ENCODE measurements around the gene PTCD3.

The PTCD3 gene

GRCh38 chr2:86105252-86105968, 625 bp upstream of the PTCD3 start, which contains the start of gene POLR1A:
Gene POLR1A (minus strand): TSS chr2:86105886. CDS start chr2:86105776, 110 bp downstream.
- TF ChIP-seq CTCF (IDR thresholded peaks at IDR 0.05; ENCODE audit: low read depth, low read length): 0 out of 2 replicates have a peak, but pooled peaks have one; percentile 0
- peak; percentile 85 for DNase-seq (ENCODE audit: extremely low read depth, low read depth)

- no peak for DNase-seq (ENCODE audit: extremely low read depth, low read depth)
- TF ChIP-seq CTCF (IDR thresholded peaks at IDR 0.05; ENCODE audit: low read depth, low read length): no peak
These were observed 996 bp downstream of the PTCD3 start for GRCh38 chr2:86107031-86107430.

- no peak for DNase-seq (ENCODE audit: extremely low read depth, low read depth)
- TF ChIP-seq CTCF (IDR thresholded peaks at IDR 0.05; ENCODE audit: low read depth, low read length): no peak
These were observed 12.1 kb downstream of the PTCD3 start for GRCh38 chr2:86118130-86118529.

- no peak for DNase-seq (ENCODE audit: extremely low read depth, low read depth)
- no peak for TF ChIP-seq CTCF (IDR thresholded peaks at IDR 0.05; ENCODE audit: low read depth, low read length)
These were observed 17.4 kb downstream of the PTCD3 start for GRCh38 chr2:86123328-86123925.

- no peak for TF ChIP-seq CTCF (IDR thresholded peaks at IDR 0.05; ENCODE audit: low read depth, low read length)
- DNase-seq (ENCODE audit: extremely low read depth, low read depth): no peak
These were observed 18.6 kb downstream of the PTCD3 start for GRCh38 chr2:86124683-86125082.

GRCh38 chr2:86134709-86135108, 28.7 kb downstream of the PTCD3 start:
- TF ChIP-seq CTCF (IDR thresholded peaks at IDR 0.05; ENCODE audit: low read depth, low read length): no peak
- DNase-seq (ENCODE audit: extremely low read depth, low read depth): no peak

- TF ChIP-seq CTCF (IDR thresholded peaks at IDR 0.05; ENCODE audit: low read depth, low read length): no peak
- DNase-seq (ENCODE audit: extremely low read depth, low read depth): no peak
These were observed 29.6 kb downstream of the PTCD3 start for GRCh38 chr2:86135653-86136052.
